Mesenchymal stem cell (in vitro differentiated cells and primary cell): Measurements from ENCODE around the gene FAM3A.
A peak's percentile ranks its signal among the peaks of the same experiment; 100 is the strongest.

Source experiments
- DNase-seq: peaks from one replicate; pipeline ENCODE4 v3.0.0-alpha.2; 2013
- H2AFZ ChIP-seq: one replicate; pipeline ENCODE4 v1.6.1; 2013; ENCODE audit warnings: low read depth, mild to moderate bottlenecking, control low read depth, inconsistent platforms, low read length, moderate library complexity
- H2AK5ac ChIP-seq: 2 replicates; pipeline ENCODE4 v1.6.1; 2013; ENCODE audit warnings: low read length, moderate library complexity, mild to moderate bottlenecking, inconsistent platforms; ENCODE audit not compliant: severe bottlenecking
- H2BK120ac ChIP-seq: one replicate; pipeline ENCODE4 v1.6.1; 2013; ENCODE audit warnings: low read depth, mild to moderate bottlenecking, inconsistent platforms, low read length, moderate library complexity
- H2BK12ac ChIP-seq, 2 experiments: one replicate each; pipeline ENCODE4 v1.6.1; 2013; ENCODE audit warnings: inconsistent platforms in 2 of 2, low read length in 2 of 2, mild to moderate bottlenecking in 2 of 2, moderate library complexity in 2 of 2, control low read depth in 1 of 2
- H2BK15ac ChIP-seq: one replicate; pipeline ENCODE4 v1.6.1; 2013; ENCODE audit warnings: mild to moderate bottlenecking, low read depth, inconsistent platforms; ENCODE audit not compliant: poor library complexity, severe bottlenecking
- H2BK5ac ChIP-seq: 2 replicates; pipeline ENCODE4 v1.6.1; 2013; ENCODE audit warnings: low read depth, mild to moderate bottlenecking, low read length, control low read depth, inconsistent platforms; ENCODE audit not compliant: poor library complexity, severe bottlenecking
- H3K14ac ChIP-seq, 2 experiments: one replicate each; pipeline ENCODE4 v1.6.1; 2013; ENCODE audit warnings: inconsistent platforms in 2 of 2, low read length in 2 of 2, control low read depth in 1 of 2, mild to moderate bottlenecking in 1 of 2, moderate library complexity in 1 of 2
- H3K18ac ChIP-seq, 2 experiments: one replicate each; pipeline ENCODE4 v1.6.1; 2013; ENCODE audit warnings: inconsistent platforms in 2 of 2, low read length in 2 of 2, control low read depth in 1 of 2, low read depth in 1 of 2, mild to moderate bottlenecking in 1 of 2
- H3K23ac ChIP-seq, 2 experiments: one replicate each; pipeline ENCODE4 v1.6.1; 2013; ENCODE audit warnings: inconsistent platforms in 2 of 2, low read length in 2 of 2, mild to moderate bottlenecking in 2 of 2, moderate library complexity in 2 of 2, control low read depth in 1 of 2
- H3K27ac ChIP-seq: 2 replicates; pipeline ENCODE4 v1.5.1; 2013; ENCODE audit warnings: mild to moderate bottlenecking, moderate library complexity, low read length, control low read depth, inconsistent platforms; ENCODE audit not compliant: poor library complexity, severe bottlenecking
- H3K27me3 ChIP-seq, 2 experiments: 2 replicates each; pipeline versions ENCODE4 v1.6.1 to v1.7.0; 2013; ENCODE audit warnings: low read length in 2 of 2, mild to moderate bottlenecking in 2 of 2, moderate library complexity in 2 of 2, control low read depth in 1 of 2, inconsistent platforms in 1 of 2; ENCODE audit not compliant: control insufficient read depth in 1 of 2, insufficient read depth in 1 of 2
- H3K36me3 ChIP-seq, 2 experiments: 2 replicates each; pipeline versions ENCODE4 v1.6.1 to v1.7.0; 2013; ENCODE audit warnings: low read length in 2 of 2, control low read depth in 1 of 2, inconsistent platforms in 1 of 2, low read depth in 1 of 2, mild to moderate bottlenecking in 1 of 2; ENCODE audit not compliant: insufficient read depth in 2 of 2, control insufficient read depth in 1 of 2
- H3K4ac ChIP-seq, 2 experiments: one replicate each; pipeline ENCODE4 v1.6.1; 2013; ENCODE audit warnings: inconsistent platforms in 2 of 2, low read length in 2 of 2, mild to moderate bottlenecking in 2 of 2, moderate library complexity in 2 of 2, control low read depth in 1 of 2, low read depth in 1 of 2
- H3K4me1 ChIP-seq: 2 replicates; pipeline ENCODE4 v1.6.1; 2013; ENCODE audit warnings: low read depth, low read length, control low read depth; ENCODE audit not compliant: control insufficient read depth, insufficient read depth
- H3K4me2 ChIP-seq: 2 replicates; pipeline ENCODE4 v1.6.1; 2013; ENCODE audit warnings: low read length, mild to moderate bottlenecking, inconsistent platforms; ENCODE audit not compliant: poor library complexity, severe bottlenecking
- H3K4me3 ChIP-seq, 2 experiments: 2 replicates each; pipeline versions ENCODE4 v1.5.1 to v1.7.0; 2013; ENCODE audit warnings: low read length in 2 of 2, mild to moderate bottlenecking in 2 of 2, control low read depth in 1 of 2, low read depth in 1 of 2; ENCODE audit not compliant: insufficient read depth in 1 of 2
- H3K79me1 ChIP-seq: replicated peaks from 2 replicates; pipeline ENCODE4 v1.6.1; 2013; ENCODE audit warnings: mild to moderate bottlenecking, control low read depth, low read length, inconsistent platforms; ENCODE audit not compliant: poor library complexity, severe bottlenecking
- H3K9ac ChIP-seq: 2 replicates; pipeline ENCODE4 v1.7.0; 2013; ENCODE audit warnings: mild to moderate bottlenecking, low read length, moderate library complexity
- H3K9me3 ChIP-seq: 2 replicates; pipeline ENCODE4 v1.7.0; 2013; ENCODE audit warnings: mild to moderate bottlenecking, low read length; ENCODE audit not compliant: control insufficient read depth
- H4K8ac ChIP-seq: one replicate; pipeline ENCODE4 v1.6.1; 2013; ENCODE audit warnings: inconsistent platforms, mild to moderate bottlenecking, low read length, moderate library complexity
- H4K91ac ChIP-seq: one replicate; pipeline ENCODE4 v1.6.1; 2013; ENCODE audit warnings: mild to moderate bottlenecking, low read length, inconsistent platforms
- WGBS: methylation state at CpG from one replicate; pipeline ENCODE4 v1.1.7; 2013; ENCODE audit warnings: mixed read lengths; 5-methylcytosine and 5-hydroxymethylcytosine counted together

Gene FAM3A

DNA sequence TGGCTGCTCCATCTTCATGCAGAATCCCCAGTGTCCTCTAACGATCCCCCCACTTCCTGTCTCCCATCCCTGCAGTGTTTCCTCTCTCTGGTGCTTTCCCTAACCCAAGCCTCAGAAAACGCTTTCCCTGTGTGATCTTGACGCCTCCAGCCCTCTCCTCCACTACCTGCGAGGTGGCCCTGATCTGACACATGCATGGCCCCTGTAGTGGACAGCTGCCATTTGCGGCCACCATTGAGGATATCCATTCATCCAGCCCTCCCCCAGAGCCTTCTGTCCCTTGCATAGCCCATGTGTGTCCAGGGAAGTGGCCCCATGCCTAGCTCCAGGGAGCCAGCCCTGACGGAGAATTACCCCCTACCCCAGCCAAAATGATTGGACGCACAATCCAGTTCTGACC, 32.7 kb downstream of the FAM3A start:
- H2BK120ac ChIP-seq: no peak overlapping the region
- H3K9me3 ChIP-seq: no peaks in the 10 kb centered on the region
- no peak overlapping the region for H3K27ac ChIP-seq
- H3K9ac ChIP-seq: no peak overlapping the region
- no peak overlapping the region for H4K91ac ChIP-seq
- no peak overlapping the region for H3K4me3 ChIP-seq
- no peak overlapping the region for H2BK15ac ChIP-seq
- peaks cover 27% of the 10 kb centered on the region for H3K4me1 ChIP-seq
- no peak overlapping the region for H3K4ac ChIP-seq
- H2AFZ ChIP-seq: no peak overlapping the region
- H3K27me3 ChIP-seq: peaks cover 0 to 12% of the 10 kb centered on the region in 2 experiments
- peaks cover 27 to 32% of the 10 kb centered on the region in 2 experiments for H3K36me3 ChIP-seq
- no peak overlapping the region for H3K4me2 ChIP-seq
- WGBS: 98% methylated on average over 7 of the region's 7 CpGs
- peaks cover 14% of the 10 kb centered on the region for H3K79me1 ChIP-seq
- H2AK5ac ChIP-seq: no peak overlapping the region
- no peak overlapping the region for H3K14ac ChIP-seq
- H2BK12ac ChIP-seq: no peak overlapping the region
- no peak for DNase-seq
- H2BK5ac ChIP-seq: no peak overlapping the region
- H4K8ac ChIP-seq: no peak overlapping the region
- no peak overlapping the region for H3K18ac ChIP-seq
- H3K23ac ChIP-seq: peak overlapping the region in 1 of 2 experiments; percentile 50

DNA sequence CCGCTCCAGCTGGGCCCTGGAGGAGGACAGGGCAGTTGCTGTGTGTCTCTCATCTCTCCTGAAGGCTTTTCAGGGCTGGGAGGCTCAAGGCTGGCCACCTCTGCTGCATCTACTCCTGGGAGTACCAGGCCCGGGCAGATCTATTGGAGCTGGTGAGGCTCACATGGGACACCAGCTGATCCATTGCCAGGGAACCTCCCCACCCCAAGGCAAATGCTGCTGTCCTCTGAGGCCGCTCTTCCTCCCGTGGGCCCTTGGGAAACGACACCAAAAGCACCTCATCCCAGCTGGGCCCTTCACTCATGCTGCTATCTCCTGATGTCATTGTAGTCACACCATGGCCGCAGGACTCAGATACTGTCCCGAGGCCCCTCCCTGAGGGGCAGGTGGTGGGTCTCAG, 33.2 kb downstream of the FAM3A start:
- Histone ChIP-seq H4K8ac (no peak overlapping the region), H2BK5ac (no peak overlapping the region), H3K4me3 (no peak overlapping the region), H2AK5ac (no peak overlapping the region), H2BK15ac (no peak overlapping the region), H2BK120ac (no peak overlapping the region), H3K4me1 (peaks cover 32% of the 10 kb centered on the region), H3K27ac (no peak overlapping the region), H2BK12ac (no peak overlapping the region), H3K4ac (no peak overlapping the region), H3K14ac (no peak overlapping the region), H3K4me2 (no peak overlapping the region), H3K79me1 (peaks cover 14% of the 10 kb centered on the region), H3K9me3 (no peaks in the 10 kb centered on the region), H3K36me3 (peaks cover 22 to 27% of the 10 kb centered on the region in 2 experiments), H3K9ac (no peak overlapping the region), H3K23ac (no peak overlapping the region), H4K91ac (no peak overlapping the region), H3K18ac (no peak overlapping the region), H3K27me3 (peaks cover 0 to 12% of the 10 kb centered on the region in 2 experiments), H2AFZ (no peak overlapping the region)
- WGBS: 98% methylated on average over 7 of the region's 7 CpGs
- DNase-seq: no peak

DNA sequence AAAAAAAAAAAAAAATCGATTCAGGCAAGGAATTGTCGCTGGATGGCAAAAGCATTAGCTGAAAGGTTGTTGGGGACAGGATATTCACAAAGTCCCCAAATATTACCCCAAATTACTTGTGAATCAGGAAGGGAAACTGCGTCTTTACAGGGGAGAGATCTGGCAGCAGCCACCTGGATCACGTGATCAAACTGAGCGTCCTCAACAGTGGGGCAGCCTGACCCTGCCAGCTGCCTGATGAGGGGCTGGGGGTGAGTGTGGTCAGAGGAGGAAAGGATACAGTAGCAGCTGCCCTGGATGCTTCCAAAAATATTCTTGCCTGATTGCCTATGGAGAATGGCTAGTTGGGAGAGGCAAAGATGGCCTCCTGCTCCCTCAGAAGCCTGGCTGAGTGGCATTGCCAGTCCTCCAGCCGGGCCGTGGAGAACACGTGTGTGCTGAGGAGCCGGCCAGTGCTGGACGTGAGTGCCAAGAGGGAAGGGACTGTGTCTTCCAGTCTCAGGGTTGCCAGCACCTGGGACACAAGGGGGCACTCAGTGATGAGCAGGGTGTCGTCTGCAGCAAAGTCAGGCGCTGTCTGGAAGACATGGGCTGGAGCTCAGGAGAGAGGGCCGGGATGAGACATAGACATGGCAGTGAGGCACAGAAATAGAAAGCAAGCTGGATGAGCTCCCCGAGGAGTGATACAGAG, 34.0 kb downstream of the FAM3A start:
- no peak overlapping the region for H3K4ac ChIP-seq
- H2BK120ac ChIP-seq: no peak overlapping the region
- H3K18ac ChIP-seq: no peak overlapping the region
- peaks cover 31% of the 10 kb centered on the region for H3K4me1 ChIP-seq
- H4K91ac ChIP-seq: no peak overlapping the region
- no peak overlapping the region for H4K8ac ChIP-seq
- H3K27me3 ChIP-seq: peaks cover 0 to 12% of the 10 kb centered on the region in 2 experiments
- DNase-seq: no peak
- peaks cover 18 to 22% of the 10 kb centered on the region in 2 experiments for H3K36me3 ChIP-seq
- no peak overlapping the region for H2BK12ac ChIP-seq
- no peak overlapping the region for H2AFZ ChIP-seq
- no peak overlapping the region for H3K23ac ChIP-seq
- no peak overlapping the region for H3K14ac ChIP-seq
- H2BK5ac ChIP-seq: no peak overlapping the region
- H2BK15ac ChIP-seq: no peak overlapping the region
- H3K4me2 ChIP-seq: no peak overlapping the region
- 82% methylated on average over 12 of the region's 14 CpGs for WGBS
- no peaks in the 10 kb centered on the region for H3K9me3 ChIP-seq
- no peak overlapping the region for H2AK5ac ChIP-seq
- H3K4me3 ChIP-seq: no peak overlapping the region
- H3K27ac ChIP-seq: no peak overlapping the region
- no peak overlapping the region for H3K9ac ChIP-seq
- peaks cover 11% of the 10 kb centered on the region for H3K79me1 ChIP-seq

DNA sequence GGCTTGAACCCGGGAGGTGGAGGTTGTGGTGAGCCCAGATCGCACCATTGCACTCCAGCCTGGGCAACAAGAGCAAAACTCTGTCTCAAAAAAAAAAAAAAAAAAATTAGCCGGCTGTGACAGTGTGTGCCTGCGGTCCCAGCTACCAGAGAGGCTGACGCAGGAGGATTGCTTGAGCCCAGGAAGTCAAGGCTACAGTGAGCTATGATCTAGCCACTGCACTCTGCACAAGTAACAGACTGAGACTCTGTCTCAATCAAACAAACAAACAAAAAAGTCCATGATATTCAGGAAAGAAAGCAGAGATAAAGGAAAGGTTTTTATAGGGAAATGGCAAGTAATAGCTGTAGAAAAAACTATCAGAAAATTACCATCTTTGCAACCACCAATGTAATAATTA, 34.8 kb downstream of the FAM3A start:
- H3K9me3 ChIP-seq: no peaks in the 10 kb centered on the region
- H3K27ac ChIP-seq: no peak overlapping the region
- no peak overlapping the region for H2AK5ac ChIP-seq
- no peak overlapping the region for H4K91ac ChIP-seq
- H3K4ac ChIP-seq: no peak overlapping the region
- no peak overlapping the region for H3K9ac ChIP-seq
- H3K36me3 ChIP-seq: peaks cover 18 to 22% of the 10 kb centered on the region in 2 experiments
- no peak overlapping the region for H3K4me2 ChIP-seq
- no peak overlapping the region for H2BK12ac ChIP-seq
- no peak overlapping the region for H3K23ac ChIP-seq
- WGBS: no CpG with 5 or more reads among the region's 5 CpGs
- H3K18ac ChIP-seq: no peak overlapping the region
- no peak overlapping the region for H3K4me3 ChIP-seq
- H2BK5ac ChIP-seq: no peak overlapping the region
- H2BK120ac ChIP-seq: no peak overlapping the region
- no peak overlapping the region for H2BK15ac ChIP-seq
- H2AFZ ChIP-seq: no peak overlapping the region
- no peak overlapping the region for H4K8ac ChIP-seq
- DNase-seq: no peak
- no peak overlapping the region for H3K14ac ChIP-seq
- H3K79me1 ChIP-seq: peaks cover 11% of the 10 kb centered on the region
- peaks cover 33% of the 10 kb centered on the region for H3K4me1 ChIP-seq
- peaks cover 0 to 15% of the 10 kb centered on the region in 2 experiments for H3K27me3 ChIP-seq
